ENCODE results near the gene MSRB2.

DNA sequence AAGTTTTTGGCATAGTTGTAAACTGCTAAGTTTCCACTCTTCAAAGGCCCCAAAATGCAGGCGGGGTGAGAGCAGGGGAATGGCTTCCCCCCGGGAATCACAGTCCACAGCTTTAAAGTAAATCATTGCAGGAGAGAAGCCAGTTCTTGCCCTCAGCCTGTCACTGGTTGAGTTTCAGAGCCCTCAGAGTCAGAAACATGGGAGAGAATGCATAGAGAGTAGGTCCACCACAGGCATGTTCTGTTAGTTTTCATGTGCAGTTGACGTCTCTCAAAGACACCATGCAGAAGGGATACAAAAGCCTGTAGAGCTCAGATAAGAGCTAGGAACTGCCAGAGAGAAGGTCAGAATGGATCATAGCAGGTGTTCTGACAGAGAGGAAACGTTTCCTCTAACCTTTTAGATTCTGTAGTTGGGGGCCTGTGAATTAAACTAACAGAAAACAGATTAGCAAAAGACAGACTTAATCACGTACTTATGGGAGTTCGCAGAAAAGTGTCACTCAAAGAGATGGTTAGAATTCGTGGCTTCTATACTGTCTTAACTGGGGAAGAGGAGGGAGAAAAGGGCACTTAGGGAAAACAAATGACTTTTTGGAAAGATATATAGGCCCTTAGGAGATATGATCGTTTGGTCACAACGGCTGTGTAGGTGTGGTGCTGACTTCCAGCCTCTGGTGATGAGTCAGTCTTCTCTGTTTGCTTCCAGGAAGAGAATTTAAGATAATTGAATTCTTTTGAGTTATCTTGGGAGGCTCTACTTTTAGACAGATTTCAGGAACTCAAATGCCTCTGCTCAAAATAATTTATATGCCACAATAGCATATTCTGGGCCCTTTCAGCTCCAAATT is 48.0 kb upstream of the MSRB2 start:
- no peak for TF ChIP-seq YY1 (IDR thresholded peaks at IDR 0.05; ENCODE audit: insufficient read depth, insufficient read length)
- no peak for TF ChIP-seq ZNF274 (IDR thresholded peaks at IDR 0.05; ENCODE audit: low read depth, low read length)
- TF ChIP-seq SUZ12 (IDR thresholded peaks at IDR 0.05; ENCODE audit: extremely low read depth, insufficient read depth, insufficient read length), result no peak

Measured in NT2/D1 (cell line).